Esophagus muscularis mucosa (tissue), 4 donors: ENCODE results near the gene DSC2. TPM values are rescaled to one million over a fixed set of nuclear protein-coding genes. Genes with fewer than 3 reads are reported as not detected.
"Not testable (repeated sequence)": the region's sequence is repeated elsewhere in the genome, so short reads cannot be mapped to it uniquely, and the experiment has no call there.

Experiments used
- DNase-seq: peaks from one replicate; pipeline ENCODE4 v3.0.0-alpha.2; 2017; ENCODE audit errors: extremely low spot score
- H3K27ac ChIP-seq, 4 donors: fragments of 200-600 bp; sonication (generic); replicated peaks in 1 of 4; 1 replicate in 3 of 4; 2 replicates in 1 of 4; pipeline ENCODE4 v1.5.1; 2016 to 2019; ENCODE audit warnings: mild to moderate bottlenecking in 1 of 4
- H3K27me3 ChIP-seq, 4 donors: fragments of 200-600 bp; sonication (generic); one replicate each; pipeline versions ENCODE4 v1.5.1 to v1.6.0; 2016 to 2019
- H3K36me3 ChIP-seq, 4 donors: fragments of 200-600 bp; sonication (generic); one replicate each; pipeline ENCODE4 v1.5.1; 2016 to 2019
- H3K4me1 ChIP-seq, 4 donors: fragments of 200-600 bp; sonication (generic); one replicate each; pipeline ENCODE4 v1.5.1; 2016 to 2019
- H3K4me3 ChIP-seq, 4 donors: fragments of 200-600 bp; sonication (generic); 1 replicate in 2 of 4; 2 replicates in 2 of 4; pipeline ENCODE4 v1.5.1; 2016 to 2019; ENCODE audit warnings: mild to moderate bottlenecking in 4 of 4, moderate library complexity in 1 of 4
- H3K9me3 ChIP-seq, 4 donors: fragments of 200-600 bp; sonication (generic); 1 replicate in 3 of 4; 2 replicates in 1 of 4; pipeline ENCODE4 v1.5.1; 2016 to 2019
- EP300 ChIP-seq: sonication (generic); formaldehyde crosslinking; IDR thresholded peaks from one replicate; pipeline ENCODE4 v1.6.1; 2017; ENCODE audit warnings: antibody characterized with exemption
- POLR2A ChIP-seq: fragments of 450-650 bp; IDR thresholded peaks from one replicate; pipeline ENCODE4 v1.6.1; 2017; ENCODE audit warnings: antibody characterized with exemption, moderate library complexity, mild to moderate bottlenecking, low read depth
- POLR2AphosphoS5 ChIP-seq, 2 donors: sonication (generic); formaldehyde crosslinking; IDR thresholded peaks; one replicate each; pipeline ENCODE4 v1.6.1; 2017; ENCODE audit warnings: antibody characterized with exemption in 2 of 2
- whole genome bisulfite sequencing: methylation state at CpG from one replicate; pipeline ENCODE4 v1.1.5; 2018; 5-methylcytosine and 5-hydroxymethylcytosine counted together
- intact Hi-C: fragments of 100-400 bp; cut with DNase I; formaldehyde crosslinking; loops from one replicate; pipeline ENCODE4 v1.15.1; 2023
- total RNA-seq, 4 donors: library from RNA; depleted of rRNA; stranded (reverse); fragments of >200 nt; gene quantifications; one replicate each; pipeline versions ENCODE4 v1.1.0 to v1.2.1, GENCODE V29; 2016
- TF ChIP-seq, protein P1 (sequence below), 3 experiments: fragments of 200-600 bp in 2 of 3; fragments of 450-650 bp in 1 of 3; sonication (generic) in 2 of 3; IDR thresholded peaks; one replicate each; pipeline ENCODE4 v1.5.1; 2017 to 2019; ENCODE audit warnings: antibody characterized with exemption in 3 of 3, mild to moderate bottlenecking in 2 of 3, moderate library complexity in 1 of 3

The DSC2 gene
- total RNA-seq, 4 donors from 2014 or later, result 1.9 to 4.6 (median 2.1) TPM

DNA sequence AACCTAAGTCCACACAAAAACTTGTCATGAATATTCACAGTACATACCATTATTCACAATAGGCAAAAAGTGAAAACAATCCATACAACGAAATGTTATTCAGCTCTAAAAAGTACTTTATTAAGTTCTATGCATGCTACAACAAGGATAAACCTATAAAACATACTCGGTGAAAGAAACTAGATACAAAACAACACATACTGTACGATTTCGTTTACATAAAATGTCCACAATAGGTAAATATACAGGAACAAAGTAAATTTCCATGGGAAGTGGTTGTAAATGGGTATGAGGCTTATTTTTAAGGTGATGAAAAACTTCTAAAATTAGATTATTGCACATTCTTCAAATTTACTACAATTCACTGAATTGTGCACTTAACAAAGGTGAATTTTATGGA lies 67.7 kb downstream of the DSC2 start:
- no peak for TF ChIP-seq POLR2A
- no peak for TF ChIP-seq EP300
- TF ChIP-seq, protein P1, sequence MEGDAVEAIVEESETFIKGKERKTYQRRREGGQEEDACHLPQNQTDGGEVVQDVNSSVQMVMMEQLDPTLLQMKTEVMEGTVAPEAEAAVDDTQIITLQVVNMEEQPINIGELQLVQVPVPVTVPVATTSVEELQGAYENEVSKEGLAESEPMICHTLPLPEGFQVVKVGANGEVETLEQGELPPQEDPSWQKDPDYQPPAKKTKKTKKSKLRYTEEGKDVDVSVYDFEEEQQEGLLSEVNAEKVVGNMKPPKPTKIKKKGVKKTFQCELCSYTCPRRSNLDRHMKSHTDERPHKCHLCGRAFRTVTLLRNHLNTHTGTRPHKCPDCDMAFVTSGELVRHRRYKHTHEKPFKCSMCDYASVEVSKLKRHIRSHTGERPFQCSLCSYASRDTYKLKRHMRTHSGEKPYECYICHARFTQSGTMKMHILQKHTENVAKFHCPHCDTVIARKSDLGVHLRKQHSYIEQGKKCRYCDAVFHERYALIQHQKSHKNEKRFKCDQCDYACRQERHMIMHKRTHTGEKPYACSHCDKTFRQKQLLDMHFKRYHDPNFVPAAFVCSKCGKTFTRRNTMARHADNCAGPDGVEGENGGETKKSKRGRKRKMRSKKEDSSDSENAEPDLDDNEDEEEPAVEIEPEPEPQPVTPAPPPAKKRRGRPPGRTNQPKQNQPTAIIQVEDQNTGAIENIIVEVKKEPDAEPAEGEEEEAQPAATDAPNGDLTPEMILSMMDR (IDR thresholded peaks at IDR 0.05), result no peak
- TF ChIP-seq POLR2AphosphoS5 (IDR thresholded peaks at IDR 0.05), result no peak

DNA sequence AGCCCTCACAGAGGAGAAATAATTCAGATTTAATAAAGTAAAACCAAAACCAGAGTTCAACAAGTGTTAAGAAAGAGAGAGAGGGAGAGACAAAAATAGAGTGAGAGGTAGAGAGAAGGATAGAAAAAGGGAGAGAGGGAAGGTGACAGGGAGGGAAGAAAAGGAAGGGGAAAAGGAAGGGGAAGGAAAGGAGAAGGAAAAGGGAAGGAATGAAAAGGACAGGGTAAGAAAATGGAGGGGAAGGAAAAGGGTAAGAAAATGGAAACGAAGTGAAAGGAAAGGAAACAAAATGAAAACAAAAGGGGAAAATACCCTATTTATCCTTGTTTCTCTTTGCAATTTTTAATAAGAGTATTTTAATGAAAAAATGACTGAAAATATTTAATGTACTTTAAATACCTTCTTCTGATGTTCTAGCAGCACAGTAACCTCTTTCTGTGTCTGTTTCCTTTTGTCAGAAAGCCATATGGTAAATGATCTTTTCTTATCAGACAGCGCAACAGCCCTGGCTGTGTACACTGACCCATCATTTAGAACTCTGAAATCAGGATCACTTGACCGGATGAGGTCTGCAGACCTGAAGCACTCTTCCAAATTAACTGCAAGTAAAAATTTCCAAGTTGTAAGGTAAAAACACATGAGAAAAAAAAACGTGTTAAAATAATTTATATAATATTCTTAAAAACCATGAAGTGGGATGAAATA lies 71.5 kb downstream of the DSC2 start:
- no peak for TF ChIP-seq POLR2AphosphoS5 (IDR thresholded peaks at IDR 0.05)
- TF ChIP-seq POLR2A, result no peak
- TF ChIP-seq, protein P1 (IDR thresholded peaks at IDR 0.05), result no peak
- no peak for TF ChIP-seq EP300
- WGBS, result 57% methylated on average over 4 of the region's 4 CpGs
- intact Hi-C loops, result no loop called here

More for the DNA sequence above, 67.7 kb downstream of the DSC2 start:
- DNase-seq, result no peak
- intact Hi-C loops, result no loop called here
- H3K27ac ChIP-seq, result no peak overlapping the region
- no peaks in the 10 kb centered on the region for H3K4me1 ChIP-seq
- no peaks in the 10 kb centered on the region for H3K9me3 ChIP-seq
- H3K4me3 ChIP-seq, result no peak overlapping the region
- no peaks in the 10 kb centered on the region for H3K36me3 ChIP-seq
- H3K27me3 ChIP-seq, result peaks cover 0 to 10% (median 7%) of the 10 kb centered on the region in 4 donors
- 76% methylated on average over 4 of the region's 4 CpGs for WGBS

DNA sequence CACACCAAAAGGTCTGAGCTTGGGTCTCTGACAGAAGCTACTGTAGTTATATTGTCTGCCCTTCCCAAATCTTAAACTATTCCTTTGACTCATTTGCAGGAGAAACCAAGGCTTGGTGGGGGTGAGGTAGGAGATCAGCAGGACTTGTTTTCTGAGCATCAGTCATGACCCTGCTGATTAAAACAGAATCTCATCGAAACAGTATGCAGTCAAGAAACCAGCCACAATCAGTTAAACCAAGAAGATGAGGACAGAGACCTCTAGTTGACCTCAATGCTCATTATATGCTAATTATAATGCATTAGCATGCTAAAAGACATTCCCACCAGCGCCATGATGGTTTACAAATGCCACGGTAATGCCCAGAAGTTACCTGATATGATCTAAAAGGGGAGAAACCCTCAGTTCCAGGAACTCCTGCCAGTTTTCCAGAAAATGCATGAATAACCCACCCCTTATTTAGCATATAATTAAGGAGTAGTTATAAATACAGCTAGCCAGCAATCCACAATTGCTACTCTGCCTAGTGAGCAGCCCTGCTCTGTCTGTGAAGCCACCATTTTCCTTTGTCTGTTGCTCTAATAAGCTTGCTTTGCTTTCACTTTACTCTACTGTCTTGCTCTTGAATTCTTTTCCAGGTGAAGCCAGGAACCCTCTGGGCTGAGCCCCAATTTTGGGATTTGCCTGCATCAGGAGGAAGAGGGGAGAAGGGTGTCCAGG lies 86.3 kb downstream of the DSC2 start:
- Histone ChIP-seq H3K36me3 (no peaks in the 10 kb centered on the region), H3K4me3 (no peak overlapping the region), H3K4me1 (no peaks in the 10 kb centered on the region), H3K9me3 (no peaks in the 10 kb centered on the region), H3K27me3 (no peaks in the 10 kb centered on the region), H3K27ac (no peak overlapping the region)
- no peak for DNase-seq
- TF ChIP-seq POLR2AphosphoS5 (IDR thresholded peaks at IDR 0.05) (no peak), POLR2A (no peak), EP300 (no peak)
- TF ChIP-seq, protein P1 (IDR thresholded peaks at IDR 0.05), result no peak
- intact Hi-C loops, result no loop called here
- 89% methylated on average over 3 of the region's 3 CpGs for WGBS

More for the DNA sequence above, 71.5 kb downstream of the DSC2 start:
- no peak overlapping the region for H3K27ac ChIP-seq
- no peak overlapping the region for H3K4me3 ChIP-seq
- no peaks in the 10 kb centered on the region for H3K36me3 ChIP-seq
- no peak for DNase-seq
- H3K27me3 ChIP-seq, result no peaks in the 10 kb centered on the region
- H3K4me1 ChIP-seq, result no peaks in the 10 kb centered on the region
- H3K9me3 ChIP-seq, result no peaks in the 10 kb centered on the region

DNA sequence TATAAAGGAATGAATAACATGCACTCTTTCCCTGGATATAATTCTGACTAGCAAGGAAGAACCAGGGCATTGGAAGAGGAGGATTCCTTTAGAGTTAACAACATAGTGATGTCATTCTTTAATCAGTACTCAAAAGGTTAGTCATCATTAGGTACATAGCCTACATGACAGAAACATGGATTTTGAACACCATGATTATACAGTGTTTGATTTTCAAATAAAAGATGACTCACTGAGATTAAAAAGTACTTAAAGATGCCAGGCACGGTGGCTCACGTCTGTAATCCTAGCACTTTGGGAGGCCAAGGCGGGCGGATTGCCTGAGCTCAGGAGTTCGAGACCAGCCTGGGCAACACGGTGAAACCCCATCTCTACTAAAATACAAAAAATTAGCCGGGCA lies 90.8 kb downstream of the DSC2 start:
- H3K4me3 ChIP-seq, H3K4me1 ChIP-seq, H3K27ac ChIP-seq, intact Hi-C loops, H3K27me3 ChIP-seq, DNase-seq, H3K36me3 ChIP-seq, H3K9me3 ChIP-seq: not testable (repeated sequence)
- WGBS, result 76% methylated on average over 7 of the region's 7 CpGs

DNA sequence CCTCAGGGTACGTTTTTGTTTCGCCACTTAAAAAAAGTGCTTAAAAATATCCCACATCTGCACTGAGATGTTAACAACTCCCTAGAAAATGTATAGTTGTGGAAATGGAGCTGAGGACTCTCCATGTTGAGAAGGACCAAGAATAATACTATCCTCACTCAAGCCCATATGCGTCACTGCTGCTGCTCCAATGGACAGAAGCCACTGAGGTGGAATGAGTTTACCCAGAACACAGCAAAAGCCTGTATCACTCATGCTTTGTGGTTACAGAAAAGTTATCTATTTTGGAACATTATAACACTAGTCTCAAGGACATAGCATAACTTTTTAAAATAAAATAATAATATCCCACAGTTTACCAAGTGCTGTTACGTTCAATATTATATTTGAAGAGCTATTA lies 91.6 kb downstream of the DSC2 start:
- Histone ChIP-seq H3K4me1 (no peaks in the 10 kb centered on the region), H3K4me3 (no peak overlapping the region), H3K9me3 (no peaks in the 10 kb centered on the region), H3K27me3 (no peaks in the 10 kb centered on the region), H3K27ac (no peak overlapping the region), H3K36me3 (no peaks in the 10 kb centered on the region)
- 81% methylated on average over 4 of the region's 4 CpGs for WGBS
- intact Hi-C loops, result no loop called here
- TF ChIP-seq POLR2AphosphoS5 (IDR thresholded peaks at IDR 0.05) (no peak), EP300 (no peak), POLR2A (no peak)
- TF ChIP-seq, protein P1 (IDR thresholded peaks at IDR 0.05), result no peak
- no peak for DNase-seq
